Measurements from ENCODE around the gene FTL.

Gene FTL

DNA sequence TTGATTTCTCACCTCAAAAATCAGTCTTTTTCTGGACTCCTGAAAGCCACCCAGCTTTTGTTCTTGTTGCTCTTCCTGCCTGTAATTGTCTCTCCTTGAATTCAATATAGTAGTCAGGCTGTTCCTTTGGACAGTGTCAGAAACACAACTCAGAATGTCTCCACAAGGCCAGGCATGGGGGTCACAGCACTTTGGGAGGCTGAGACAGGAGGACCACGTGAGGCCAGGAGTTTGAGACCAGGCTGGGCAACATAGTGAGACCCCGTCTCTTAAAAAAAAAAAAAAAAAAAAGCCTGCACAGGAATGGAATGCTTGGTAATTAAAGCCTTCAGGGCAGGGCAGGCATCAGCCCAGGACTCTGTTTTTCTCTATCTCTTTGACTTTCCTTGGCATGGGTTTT lies 19.3 kb upstream of the FTL start:
- peaks cover 0 to 3% of the 10 kb centered on the region in 2 donors for H3K4me1 ChIP-seq (ENCODE audit: control insufficient read depth in 2 of 2, insufficient read depth in 1 of 2, low read depth in 1 of 2, low read length in 2 of 2)
- no peak overlapping the region for H3K9ac ChIP-seq (ENCODE audit: low read depth, low read length, poor library complexity)
- H3K27ac ChIP-seq (replicated peaks; ENCODE audit: low read length) = no peak overlapping the region
- no peak overlapping the region for H3K4me3 ChIP-seq (ENCODE audit: low read length in 2 of 2)
- no peak overlapping the region for H3K4me2 ChIP-seq (ENCODE audit: insufficient read depth, low read length, poor library complexity, severe bottlenecking)
- no peak overlapping the region for H3K23ac ChIP-seq (ENCODE audit: low read depth, low read length, poor library complexity)
- no peak for DNase-seq (ENCODE audit: low spot score)
- no peaks in the 10 kb centered on the region for H3K27me3 ChIP-seq (ENCODE audit: control insufficient read depth in 3 of 3, insufficient read depth in 3 of 3, low read depth in 1 of 3, low read length in 3 of 3)
- H3K79me1 ChIP-seq (ENCODE audit: low read depth, low read length) = no peaks in the 10 kb centered on the region
- no CpG with 5 or more reads among the region's 2 CpGs for WGBS, 2 donors (ENCODE audit: extremely low coverage in 2 of 2, insufficient read length in 2 of 2, insufficient replicate concordance in 1 of 2)
- no peak overlapping the region for H4K91ac ChIP-seq (ENCODE audit: low read depth, low read length, poor library complexity)
- H2BK15ac ChIP-seq (ENCODE audit: low read length) = no peak overlapping the region
- no peak overlapping the region for H3K4ac ChIP-seq (ENCODE audit: low read length)
- no peak overlapping the region for H2AK5ac ChIP-seq (ENCODE audit: low read depth, low read length)
- no peak overlapping the region for H3K18ac ChIP-seq (ENCODE audit: low read length)
- no peak overlapping the region for H2BK120ac ChIP-seq (ENCODE audit: low read depth, low read length)
- H3K14ac ChIP-seq (ENCODE audit: low read length) = no peak overlapping the region
- no peak overlapping the region for H4K8ac ChIP-seq (ENCODE audit: low read depth, low read length)
- H2AFZ ChIP-seq (ENCODE audit: low read length) = no peak overlapping the region
- peaks cover 5% of the 10 kb centered on the region in 2 donors for H3K9me3 ChIP-seq (replicated peaks in 1 of 2; ENCODE audit: control insufficient read depth in 2 of 2, insufficient read depth in 1 of 2, low read depth in 1 of 2, low read length in 2 of 2)
- H2BK5ac ChIP-seq (ENCODE audit: low read length) = no peak overlapping the region
- H2BK12ac ChIP-seq (ENCODE audit: low read length) = no peak overlapping the region
- H3K36me3 ChIP-seq (replicated peaks in 1 of 2; ENCODE audit: control insufficient read depth in 2 of 2, insufficient read depth in 2 of 2, low read length in 2 of 2) = no peaks in the 10 kb centered on the region

DNA sequence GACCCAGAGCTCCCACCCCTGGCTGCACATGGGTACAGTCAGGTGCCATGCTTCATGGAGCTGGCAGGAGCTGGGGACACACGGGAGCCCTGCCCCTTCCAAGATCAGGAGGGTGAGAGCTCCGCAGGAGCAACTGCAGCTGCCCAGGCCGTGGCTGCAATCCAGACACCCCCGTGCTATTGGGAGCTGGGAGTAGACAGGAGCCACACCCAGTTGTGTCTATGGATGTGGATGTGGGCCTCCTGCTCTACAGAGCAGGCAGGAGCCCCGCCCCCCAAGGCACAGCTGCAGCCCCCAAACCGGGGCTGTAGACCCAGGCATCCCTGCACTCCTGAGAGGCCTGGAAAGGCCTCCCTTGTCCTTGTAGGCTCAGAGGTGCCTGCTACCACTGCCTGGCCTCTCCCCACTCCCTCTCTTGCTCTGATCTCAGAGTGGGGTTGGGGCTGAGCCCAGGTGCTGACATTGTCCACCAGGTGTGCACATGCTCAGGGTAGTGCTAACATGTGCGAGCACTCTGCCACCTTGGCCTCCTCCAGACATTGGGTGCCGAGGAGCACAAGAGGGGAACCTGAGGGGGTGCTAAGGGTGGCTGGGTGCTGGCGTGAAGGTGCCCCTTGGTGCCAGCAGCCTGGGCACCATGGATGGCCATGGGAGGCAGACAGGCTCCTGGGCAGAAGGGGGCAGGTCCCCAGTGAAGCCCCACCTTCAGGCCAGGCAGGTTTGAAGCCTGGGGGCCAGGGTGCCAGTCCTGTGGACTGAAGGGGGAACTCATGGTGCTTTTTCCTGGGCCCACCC lies 18.4 kb upstream of the FTL start:
- no peaks in the 10 kb centered on the region for H3K27me3 ChIP-seq (ENCODE audit: control insufficient read depth in 3 of 3, insufficient read depth in 3 of 3, low read depth in 1 of 3, low read length in 3 of 3)
- H2BK5ac ChIP-seq (ENCODE audit: low read length) = no peak overlapping the region
- no CpG with 5 or more reads among the region's 9 CpGs for WGBS, 2 donors (ENCODE audit: extremely low coverage in 2 of 2, insufficient read length in 2 of 2, insufficient replicate concordance in 1 of 2)
- H3K4me3 ChIP-seq (ENCODE audit: low read length in 2 of 2) = no peak overlapping the region
- H2BK15ac ChIP-seq (ENCODE audit: low read length) = no peak overlapping the region
- H3K4me2 ChIP-seq (ENCODE audit: insufficient read depth, low read length, poor library complexity, severe bottlenecking) = no peak overlapping the region
- H3K27ac ChIP-seq (replicated peaks; ENCODE audit: low read length) = no peak overlapping the region
- peaks cover 0 to 3% of the 10 kb centered on the region in 2 donors for H3K4me1 ChIP-seq (ENCODE audit: control insufficient read depth in 2 of 2, insufficient read depth in 1 of 2, low read depth in 1 of 2, low read length in 2 of 2)
- H3K9me3 ChIP-seq (replicated peaks in 1 of 2; ENCODE audit: control insufficient read depth in 2 of 2, insufficient read depth in 1 of 2, low read depth in 1 of 2, low read length in 2 of 2) = peaks cover 2 to 5% of the 10 kb centered on the region in 2 donors
- H3K14ac ChIP-seq (ENCODE audit: low read length) = peak overlapping the region; percentile 25
- no peak overlapping the region for H3K18ac ChIP-seq (ENCODE audit: low read length)
- peak overlapping the region; percentile 79 for H2AK5ac ChIP-seq (ENCODE audit: low read depth, low read length)
- H3K36me3 ChIP-seq (replicated peaks in 1 of 2; ENCODE audit: control insufficient read depth in 2 of 2, insufficient read depth in 2 of 2, low read length in 2 of 2) = no peaks in the 10 kb centered on the region
- no peak overlapping the region for H3K4ac ChIP-seq (ENCODE audit: low read length)
- H4K8ac ChIP-seq (ENCODE audit: low read depth, low read length) = no peak overlapping the region
- DNase-seq (ENCODE audit: low spot score) = no peak
- no peak overlapping the region for H2BK120ac ChIP-seq (ENCODE audit: low read depth, low read length)
- H3K79me1 ChIP-seq (ENCODE audit: low read depth, low read length) = no peaks in the 10 kb centered on the region
- H2BK12ac ChIP-seq (ENCODE audit: low read length) = no peak overlapping the region
- no peak overlapping the region for H4K91ac ChIP-seq (ENCODE audit: low read depth, low read length, poor library complexity)
- no peak overlapping the region for H2AFZ ChIP-seq (ENCODE audit: low read length)
- no peak overlapping the region for H3K9ac ChIP-seq (ENCODE audit: low read depth, low read length, poor library complexity)
- H3K23ac ChIP-seq (ENCODE audit: low read depth, low read length, poor library complexity) = no peak overlapping the region

DNA sequence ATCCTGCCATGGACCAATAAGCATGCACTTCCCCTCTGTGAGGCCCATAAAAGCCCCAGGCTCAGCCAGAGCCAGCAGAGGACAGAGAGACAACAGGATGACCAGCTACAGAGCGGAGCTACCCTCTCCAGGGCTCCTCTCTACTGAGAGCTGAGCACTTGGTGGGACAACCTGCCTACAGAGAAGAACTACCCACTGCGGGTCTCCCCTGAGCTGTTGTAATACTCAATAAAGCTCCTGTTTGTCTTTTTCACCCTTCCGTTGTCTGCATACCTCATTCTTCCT lies 17.9 kb upstream of the FTL start:
- Histone ChIP-seq H2BK12ac (ENCODE audit: low read length) (no peak overlapping the region), H2BK5ac (ENCODE audit: low read length) (no peak overlapping the region), H2AK5ac (ENCODE audit: low read depth, low read length) (peak overlapping the region; percentile 79), H3K4me3 (ENCODE audit: low read length in 2 of 2) (no peak overlapping the region), H4K8ac (ENCODE audit: low read depth, low read length) (no peak overlapping the region), H4K91ac (ENCODE audit: low read depth, low read length, poor library complexity) (no peak overlapping the region), H3K18ac (ENCODE audit: low read length) (no peak overlapping the region), H3K4ac (ENCODE audit: low read length) (no peak overlapping the region), H3K4me2 (ENCODE audit: insufficient read depth, low read length, poor library complexity, severe bottlenecking) (no peak overlapping the region), H3K9ac (ENCODE audit: low read depth, low read length, poor library complexity) (no peak overlapping the region), H3K27me3 (ENCODE audit: control insufficient read depth in 3 of 3, insufficient read depth in 3 of 3, low read depth in 1 of 3, low read length in 3 of 3) (no peaks in the 10 kb centered on the region), H2BK120ac (ENCODE audit: low read depth, low read length) (no peak overlapping the region), H3K4me1 (ENCODE audit: control insufficient read depth in 2 of 2, insufficient read depth in 1 of 2, low read depth in 1 of 2, low read length in 2 of 2) (peaks cover 0 to 3% of the 10 kb centered on the region in 2 donors), H3K36me3 (replicated peaks in 1 of 2; ENCODE audit: control insufficient read depth in 2 of 2, insufficient read depth in 2 of 2, low read length in 2 of 2) (no peaks in the 10 kb centered on the region), H3K14ac (ENCODE audit: low read length) (no peak overlapping the region), H2BK15ac (ENCODE audit: low read length) (no peak overlapping the region), H3K79me1 (ENCODE audit: low read depth, low read length) (no peaks in the 10 kb centered on the region), H3K9me3 (replicated peaks in 1 of 2; ENCODE audit: control insufficient read depth in 2 of 2, insufficient read depth in 1 of 2, low read depth in 1 of 2, low read length in 2 of 2) (peaks cover 1 to 5% of the 10 kb centered on the region in 2 donors), H3K23ac (ENCODE audit: low read depth, low read length, poor library complexity) (no peak overlapping the region), H2AFZ (ENCODE audit: low read length) (no peak overlapping the region), H3K27ac (replicated peaks; ENCODE audit: low read length) (no peak overlapping the region)
- no CpG with 5 or more reads among the region's 3 CpGs for WGBS, 2 donors (ENCODE audit: extremely low coverage in 2 of 2, insufficient read length in 2 of 2, insufficient replicate concordance in 1 of 2)
- no peak for DNase-seq (ENCODE audit: low spot score)

DNA sequence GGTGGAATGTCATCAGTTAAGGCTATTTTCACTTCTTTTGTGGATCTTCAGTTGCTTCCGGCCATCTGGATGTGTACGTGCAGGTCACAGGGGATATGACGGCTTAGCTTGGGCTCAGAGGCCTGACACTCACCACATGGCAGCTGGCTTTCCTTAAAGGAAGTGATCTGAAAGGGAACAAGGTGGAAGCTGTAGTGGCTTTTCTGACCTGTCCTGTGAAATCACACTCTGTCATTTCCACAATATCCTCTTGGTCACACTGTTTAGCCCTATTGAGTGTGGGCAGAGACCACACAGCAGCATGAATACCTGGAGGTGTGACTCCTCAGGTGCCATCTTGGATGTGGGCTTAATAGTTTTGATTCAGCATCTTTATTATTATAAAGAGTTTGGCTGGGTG lies 14.9 kb upstream of the FTL start:
- Histone ChIP-seq H3K23ac (ENCODE audit: low read depth, low read length, poor library complexity) (no peak overlapping the region), H2BK5ac (ENCODE audit: low read length) (no peak overlapping the region), H3K4ac (ENCODE audit: low read length) (no peak overlapping the region), H2AFZ (ENCODE audit: low read length) (no peak overlapping the region), H3K36me3 (replicated peaks in 1 of 2; ENCODE audit: control insufficient read depth in 2 of 2, insufficient read depth in 2 of 2, low read length in 2 of 2) (no peaks in the 10 kb centered on the region), H3K4me2 (ENCODE audit: insufficient read depth, low read length, poor library complexity, severe bottlenecking) (no peak overlapping the region), H2AK5ac (ENCODE audit: low read depth, low read length) (no peak overlapping the region), H3K14ac (ENCODE audit: low read length) (no peak overlapping the region), H3K79me1 (ENCODE audit: low read depth, low read length) (peaks cover 4% of the 10 kb centered on the region), H2BK12ac (ENCODE audit: low read length) (no peak overlapping the region), H3K9ac (ENCODE audit: low read depth, low read length, poor library complexity) (no peak overlapping the region), H4K8ac (ENCODE audit: low read depth, low read length) (no peak overlapping the region), H3K27me3 (ENCODE audit: control insufficient read depth in 3 of 3, insufficient read depth in 3 of 3, low read depth in 1 of 3, low read length in 3 of 3) (no peaks in the 10 kb centered on the region), H3K27ac (replicated peaks; ENCODE audit: low read length) (no peak overlapping the region), H2BK15ac (ENCODE audit: low read length) (no peak overlapping the region), H3K18ac (ENCODE audit: low read length) (no peak overlapping the region), H3K4me1 (ENCODE audit: control insufficient read depth in 2 of 2, insufficient read depth in 1 of 2, low read depth in 1 of 2, low read length in 2 of 2) (peaks cover 0 to under 1% of the 10 kb centered on the region in 2 donors), H2BK120ac (ENCODE audit: low read depth, low read length) (no peak overlapping the region), H4K91ac (ENCODE audit: low read depth, low read length, poor library complexity) (no peak overlapping the region), H3K4me3 (ENCODE audit: low read length in 2 of 2) (no peak overlapping the region), H3K9me3 (replicated peaks in 1 of 2; ENCODE audit: control insufficient read depth in 2 of 2, insufficient read depth in 1 of 2, low read depth in 1 of 2, low read length in 2 of 2) (peaks cover 0 to 5% of the 10 kb centered on the region in 2 donors)
- DNase-seq (ENCODE audit: low spot score) = no peak
- WGBS, 2 donors (ENCODE audit: extremely low coverage in 2 of 2, insufficient read length in 2 of 2, insufficient replicate concordance in 1 of 2) = no CpG with 5 or more reads among the region's 3 CpGs

Measured in neuronal stem cell (in vitro differentiated cells).